IMR-90 (cell line): Measurements from ENCODE around the gene ZNF217.

Experiments
- CEBPB ChIP-seq: IDR thresholded peaks from 2 replicates; pipeline ENCODE4 v1.6.1; 2012; ENCODE audit warnings: low read depth, low read length, improper control_type of control experiment
- CHD1 ChIP-seq: IDR thresholded peaks from 2 replicates; pipeline ENCODE4 v1.6.1; 2012; ENCODE audit warnings: low read depth, low read length, improper control_type of control experiment
- FOS ChIP-seq: fragments of 150-350 bp; IDR thresholded peaks from 2 replicates; pipeline ENCODE4 v1.6.1; 2016; ENCODE audit warnings: low read depth, low read length
- MAFK ChIP-seq: IDR thresholded peaks from 2 replicates; pipeline ENCODE4 v1.6.1; 2012; ENCODE audit warnings: low read depth, low read length, improper control_type of control experiment
- MXI1 ChIP-seq: IDR thresholded peaks from 2 replicates; pipeline ENCODE4 v1.6.1; 2012; ENCODE audit warnings: low read depth, mild to moderate bottlenecking, low read length, moderate library complexity, borderline replicate concordance
- NFE2L2 ChIP-seq: fragments of 150-350 bp; IDR thresholded peaks from 2 replicates; pipeline ENCODE4 v1.6.1; 2016; ENCODE audit warnings: low read depth, mild to moderate bottlenecking, low read length
- POLR2A ChIP-seq: IDR thresholded peaks from 2 replicates; pipeline ENCODE4 v1.6.1; 2012; ENCODE audit warnings: mild to moderate bottlenecking, low read depth, low read length
- RAD21 ChIP-seq: IDR thresholded peaks from 2 replicates; pipeline ENCODE4 v1.6.1; 2012; ENCODE audit warnings: low read length, improper control_type of control experiment
- RCOR1 ChIP-seq: IDR thresholded peaks from 2 replicates; pipeline ENCODE4 v1.6.1; 2012; ENCODE audit warnings: mild to moderate bottlenecking, low read length, improper control_type of control experiment; ENCODE audit not compliant: insufficient replicate concordance
- RFX5 ChIP-seq: IDR thresholded peaks from 2 replicates; pipeline ENCODE4 v1.8.0; 2012; ENCODE audit warnings: low read depth, mild to moderate bottlenecking, low read length, moderate library complexity
- SMC3 ChIP-seq: fragments of 150-350 bp; IDR thresholded peaks from 2 replicates; pipeline ENCODE4 v1.6.1; 2016; ENCODE audit warnings: low read depth, mild to moderate bottlenecking, antibody characterized with exemption, low read length, moderate library complexity
- TF ChIP-seq, protein P1 (sequence below): conservative IDR thresholded peaks from 2 replicates; pipeline ENCODE4 v1.5.1; 2012; ENCODE audit warnings: mild to moderate bottlenecking, low read depth, low read length, improper control_type of control experiment
- TF ChIP-seq, protein P2 (sequence below): fragments of 150-350 bp; IDR thresholded peaks from 2 replicates; pipeline ENCODE4 v1.6.1; 2016; ENCODE audit warnings: low read depth, mild to moderate bottlenecking, low read length, moderate library complexity, borderline replicate concordance
- TF ChIP-seq, protein P3 (sequence below): fragments of 150-350 bp; IDR thresholded peaks from 2 replicates; pipeline ENCODE4 v1.6.1; 2017; ENCODE audit warnings: mild to moderate bottlenecking, antibody characterized with exemption, low read length, low read depth

DNA sequence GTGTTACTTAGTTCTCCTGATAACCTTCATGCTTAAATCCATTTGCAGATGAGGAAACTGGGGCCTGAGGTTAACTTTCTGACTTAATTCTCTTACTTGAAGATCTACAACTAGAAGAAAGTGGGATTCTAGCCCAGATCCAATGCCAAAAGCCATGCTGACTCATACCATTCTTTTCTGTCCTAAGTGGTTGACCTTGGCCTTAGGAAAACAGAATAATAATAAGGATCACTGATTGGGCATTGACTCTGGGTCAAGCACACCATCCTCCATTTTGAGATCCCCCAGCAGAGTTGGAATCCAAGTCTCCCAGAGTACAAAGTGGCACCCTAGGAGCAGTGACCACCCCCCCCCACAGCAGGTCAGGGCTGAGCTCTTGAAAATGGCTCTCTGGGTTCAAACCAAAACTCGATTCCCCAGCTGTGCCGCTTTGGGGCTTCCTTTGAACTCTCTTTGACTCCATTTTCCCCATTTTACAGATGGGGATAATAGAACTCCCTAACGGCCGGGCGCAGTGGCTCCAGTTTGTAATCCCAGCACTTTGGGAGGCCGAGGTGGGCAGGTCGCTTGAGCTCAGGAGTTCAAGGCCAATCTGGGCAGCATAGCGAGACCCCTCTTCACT is 12.8 kb upstream of the ZNF217 start:
- TF ChIP-seq, protein P1, sequence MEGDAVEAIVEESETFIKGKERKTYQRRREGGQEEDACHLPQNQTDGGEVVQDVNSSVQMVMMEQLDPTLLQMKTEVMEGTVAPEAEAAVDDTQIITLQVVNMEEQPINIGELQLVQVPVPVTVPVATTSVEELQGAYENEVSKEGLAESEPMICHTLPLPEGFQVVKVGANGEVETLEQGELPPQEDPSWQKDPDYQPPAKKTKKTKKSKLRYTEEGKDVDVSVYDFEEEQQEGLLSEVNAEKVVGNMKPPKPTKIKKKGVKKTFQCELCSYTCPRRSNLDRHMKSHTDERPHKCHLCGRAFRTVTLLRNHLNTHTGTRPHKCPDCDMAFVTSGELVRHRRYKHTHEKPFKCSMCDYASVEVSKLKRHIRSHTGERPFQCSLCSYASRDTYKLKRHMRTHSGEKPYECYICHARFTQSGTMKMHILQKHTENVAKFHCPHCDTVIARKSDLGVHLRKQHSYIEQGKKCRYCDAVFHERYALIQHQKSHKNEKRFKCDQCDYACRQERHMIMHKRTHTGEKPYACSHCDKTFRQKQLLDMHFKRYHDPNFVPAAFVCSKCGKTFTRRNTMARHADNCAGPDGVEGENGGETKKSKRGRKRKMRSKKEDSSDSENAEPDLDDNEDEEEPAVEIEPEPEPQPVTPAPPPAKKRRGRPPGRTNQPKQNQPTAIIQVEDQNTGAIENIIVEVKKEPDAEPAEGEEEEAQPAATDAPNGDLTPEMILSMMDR, result no peak
- TF ChIP-seq MXI1 (no peak), RAD21 (no peak), POLR2A (no peak), CEBPB (no peak), MAFK (no peak), SMC3 (no peak), RCOR1 (no peak), RFX5 (no peak), FOS (no peak; the same call in 1 of the 2 replicates), NFE2L2 (no peak), CHD1 (no peak)
- TF ChIP-seq, protein P2, sequence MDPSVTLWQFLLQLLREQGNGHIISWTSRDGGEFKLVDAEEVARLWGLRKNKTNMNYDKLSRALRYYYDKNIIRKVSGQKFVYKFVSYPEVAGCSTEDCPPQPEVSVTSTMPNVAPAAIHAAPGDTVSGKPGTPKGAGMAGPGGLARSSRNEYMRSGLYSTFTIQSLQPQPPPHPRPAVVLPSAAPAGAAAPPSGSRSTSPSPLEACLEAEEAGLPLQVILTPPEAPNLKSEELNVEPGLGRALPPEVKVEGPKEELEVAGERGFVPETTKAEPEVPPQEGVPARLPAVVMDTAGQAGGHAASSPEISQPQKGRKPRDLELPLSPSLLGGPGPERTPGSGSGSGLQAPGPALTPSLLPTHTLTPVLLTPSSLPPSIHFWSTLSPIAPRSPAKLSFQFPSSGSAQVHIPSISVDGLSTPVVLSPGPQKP, result no peak
- TF ChIP-seq, protein P3, sequence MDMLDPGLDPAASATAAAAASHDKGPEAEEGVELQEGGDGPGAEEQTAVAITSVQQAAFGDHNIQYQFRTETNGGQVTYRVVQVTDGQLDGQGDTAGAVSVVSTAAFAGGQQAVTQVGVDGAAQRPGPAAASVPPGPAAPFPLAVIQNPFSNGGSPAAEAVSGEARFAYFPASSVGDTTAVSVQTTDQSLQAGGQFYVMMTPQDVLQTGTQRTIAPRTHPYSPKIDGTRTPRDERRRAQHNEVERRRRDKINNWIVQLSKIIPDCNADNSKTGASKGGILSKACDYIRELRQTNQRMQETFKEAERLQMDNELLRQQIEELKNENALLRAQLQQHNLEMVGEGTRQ, result no peak
